ENCODE data around the gene DSTN. TPM values are rescaled to one million over a fixed set of nuclear protein-coding genes. Genes with fewer than 3 reads are reported as not detected.

DSTN gene
- total RNA-seq, 4 donors from 2014 or later, result 242 to 616 (median 360) TPM

DNA sequence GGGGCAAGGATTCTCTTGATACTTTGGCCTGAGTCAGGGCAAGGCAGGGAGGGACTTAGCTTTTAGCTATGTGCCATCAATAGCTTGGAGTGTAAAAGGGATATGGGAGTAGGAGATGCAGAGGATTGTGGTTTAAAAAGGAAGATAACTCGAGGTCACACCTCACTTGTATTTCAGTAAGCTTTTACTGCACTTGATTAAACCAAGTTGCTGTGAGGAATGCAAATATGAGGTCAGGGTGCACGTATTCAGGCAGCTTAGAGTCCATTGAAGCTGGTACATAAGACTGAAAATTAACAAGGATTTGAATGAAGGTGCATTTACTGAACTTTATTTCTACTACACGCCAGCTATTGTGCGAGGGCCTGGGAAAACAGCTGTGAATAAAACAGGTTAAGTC lies 32.1 kb downstream of the DSTN start:
- peaks cover 11 to 86% (median 18%) of the 10 kb centered on the region in 3 donors for H3K4me1 ChIP-seq
- no peak overlapping the region for H3K4me3 ChIP-seq
- TF ChIP-seq, protein P1, sequence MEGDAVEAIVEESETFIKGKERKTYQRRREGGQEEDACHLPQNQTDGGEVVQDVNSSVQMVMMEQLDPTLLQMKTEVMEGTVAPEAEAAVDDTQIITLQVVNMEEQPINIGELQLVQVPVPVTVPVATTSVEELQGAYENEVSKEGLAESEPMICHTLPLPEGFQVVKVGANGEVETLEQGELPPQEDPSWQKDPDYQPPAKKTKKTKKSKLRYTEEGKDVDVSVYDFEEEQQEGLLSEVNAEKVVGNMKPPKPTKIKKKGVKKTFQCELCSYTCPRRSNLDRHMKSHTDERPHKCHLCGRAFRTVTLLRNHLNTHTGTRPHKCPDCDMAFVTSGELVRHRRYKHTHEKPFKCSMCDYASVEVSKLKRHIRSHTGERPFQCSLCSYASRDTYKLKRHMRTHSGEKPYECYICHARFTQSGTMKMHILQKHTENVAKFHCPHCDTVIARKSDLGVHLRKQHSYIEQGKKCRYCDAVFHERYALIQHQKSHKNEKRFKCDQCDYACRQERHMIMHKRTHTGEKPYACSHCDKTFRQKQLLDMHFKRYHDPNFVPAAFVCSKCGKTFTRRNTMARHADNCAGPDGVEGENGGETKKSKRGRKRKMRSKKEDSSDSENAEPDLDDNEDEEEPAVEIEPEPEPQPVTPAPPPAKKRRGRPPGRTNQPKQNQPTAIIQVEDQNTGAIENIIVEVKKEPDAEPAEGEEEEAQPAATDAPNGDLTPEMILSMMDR (IDR thresholded peaks at IDR 0.05), result no peak
- TF ChIP-seq POLR2A (IDR thresholded peaks at IDR 0.05), result no peak
- no peaks in the 10 kb centered on the region for H3K27me3 ChIP-seq
- DNase-seq, result no peak
- H3K9me3 ChIP-seq, result no peaks in the 10 kb centered on the region
- peak overlapping the region in 2 of 4 donors; percentile 6 to 35 for H3K27ac ChIP-seq
- intact Hi-C loops (cut with DNase I), result no loop called here
- WGBS, 2 donors, result 58 to 60% methylated on average over 4 of the region's 4 CpGs
- peaks cover 6 to 69% (median 8%) of the 10 kb centered on the region in 3 donors for H3K36me3 ChIP-seq

DNA sequence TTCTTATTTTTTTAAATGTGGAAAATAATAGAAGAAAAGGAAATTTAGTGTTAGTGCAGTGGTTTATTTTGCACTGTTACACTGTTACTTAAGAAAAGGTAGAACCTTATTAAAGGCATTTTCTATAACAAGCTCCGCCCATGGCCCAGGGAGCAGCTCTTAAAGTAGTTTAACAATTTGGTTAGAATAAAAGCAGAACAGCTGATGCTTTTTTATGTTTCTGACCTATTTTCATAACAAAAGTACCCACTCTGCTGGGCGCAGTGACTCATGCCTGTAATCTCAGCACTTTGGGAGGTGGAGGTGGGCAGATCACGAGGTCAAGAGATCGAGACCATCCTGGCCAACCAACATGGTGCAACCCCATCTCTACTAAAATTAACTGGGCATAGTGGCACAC lies 32.6 kb downstream of the DSTN start:
- no peaks in the 10 kb centered on the region for H3K9me3 ChIP-seq
- H3K4me3 ChIP-seq, result no peak overlapping the region
- WGBS, 2 donors, result 87 to 88% methylated on average over 3 to 4 of the region's 4 CpGs
- H3K36me3 ChIP-seq, result peaks cover 8 to 75% (median 8%) of the 10 kb centered on the region in 3 donors
- peak overlapping the region in 2 of 4 donors; percentile 32 to 35 for H3K27ac ChIP-seq
- TF ChIP-seq, protein P1 (IDR thresholded peaks at IDR 0.05), result no peak
- TF ChIP-seq POLR2A (IDR thresholded peaks at IDR 0.05), result no peak
- intact Hi-C loops (cut with DNase I), result no loop called here
- DNase-seq, result no peak
- peaks cover 11 to 82% (median 16%) of the 10 kb centered on the region in 3 donors for H3K4me1 ChIP-seq
- H3K27me3 ChIP-seq, result no peaks in the 10 kb centered on the region

DNA sequence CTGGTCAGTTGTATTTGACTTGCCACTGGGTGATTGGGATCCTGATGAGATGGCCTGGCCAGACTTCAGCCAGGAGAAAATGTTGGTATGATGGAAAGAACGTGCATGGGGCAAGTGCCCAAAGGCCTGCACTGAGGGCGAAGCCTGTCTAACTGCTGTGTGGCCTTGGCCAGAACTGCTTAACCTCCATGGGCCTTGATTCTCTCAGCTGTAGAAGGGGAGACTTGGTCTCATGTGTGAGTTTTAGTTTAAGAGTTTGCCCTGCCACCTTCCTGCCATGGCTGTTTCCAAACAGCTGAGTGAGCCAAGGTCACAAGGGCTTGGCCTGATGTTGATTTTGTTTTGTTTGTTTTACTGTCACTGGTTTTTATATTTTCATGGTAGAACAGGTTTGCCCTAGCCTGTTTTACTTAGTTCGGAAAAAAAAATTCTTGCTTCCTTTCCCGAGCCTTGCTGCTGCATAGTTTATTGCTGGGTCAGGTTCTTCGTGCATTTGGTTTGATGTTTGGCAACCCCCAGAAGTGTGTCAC lies 35.3 kb downstream of the DSTN start:
- TF ChIP-seq, protein P1 (IDR thresholded peaks at IDR 0.05), result no peak
- TF ChIP-seq POLR2A (IDR thresholded peaks at IDR 0.05), result no peak
- no peak for DNase-seq
- H3K27ac ChIP-seq, result peak overlapping the region in 3 of 4 donors; percentile 29 to 56 (median 53)
- no peaks in the 10 kb centered on the region for H3K9me3 ChIP-seq
- intact Hi-C loops (cut with DNase I), result no loop called here
- peaks cover 8 to 93% (median 10%) of the 10 kb centered on the region in 3 donors for H3K36me3 ChIP-seq
- 51 to 55% methylated on average over 5 of the region's 5 CpGs for WGBS, 2 donors
- H3K4me1 ChIP-seq, result peaks cover 16 to 79% (median 24%) of the 10 kb centered on the region in 3 donors
- no peaks in the 10 kb centered on the region for H3K27me3 ChIP-seq
- H3K4me3 ChIP-seq, result no peak overlapping the region

DNA sequence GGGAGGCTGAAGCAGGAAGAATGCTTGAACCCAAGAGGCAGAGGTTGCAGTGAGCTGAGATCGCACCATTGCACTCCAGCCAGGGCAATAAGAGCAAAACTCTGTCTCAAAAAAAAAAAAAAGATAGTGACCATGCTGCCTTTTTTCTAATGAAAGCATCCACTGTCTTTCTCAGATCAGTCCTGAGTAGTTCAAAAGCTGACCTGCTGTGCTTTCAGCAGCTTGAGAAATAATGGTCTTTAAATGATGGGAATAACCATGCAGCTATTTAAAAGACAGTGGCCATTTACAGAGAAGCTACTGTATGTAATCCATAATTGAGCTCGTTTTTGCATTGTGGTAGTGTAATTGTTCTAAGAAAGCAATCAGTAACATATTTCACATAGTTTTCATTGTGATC lies 36.1 kb downstream of the DSTN start:
- intact Hi-C loops (cut with DNase I), result no loop called here
- Histone ChIP-seq H3K36me3 (peaks cover 8 to 87% (median 10%) of the 10 kb centered on the region in 3 donors), H3K4me1 (peaks cover 24 to 80% (median 32%) of the 10 kb centered on the region in 3 donors), H3K27ac (peak overlapping the region in 2 of 4 donors; percentile 53 to 56), H3K27me3 (no peaks in the 10 kb centered on the region), H3K4me3 (no peak overlapping the region), H3K9me3 (no peaks in the 10 kb centered on the region)
- WGBS, 2 donors, result 65 to 69% methylated on average over 2 of the region's 2 CpGs
- TF ChIP-seq, protein P1 (IDR thresholded peaks at IDR 0.05), result no peak
- TF ChIP-seq POLR2A (IDR thresholded peaks at IDR 0.05), result no peak
- no peak for DNase-seq

DNA sequence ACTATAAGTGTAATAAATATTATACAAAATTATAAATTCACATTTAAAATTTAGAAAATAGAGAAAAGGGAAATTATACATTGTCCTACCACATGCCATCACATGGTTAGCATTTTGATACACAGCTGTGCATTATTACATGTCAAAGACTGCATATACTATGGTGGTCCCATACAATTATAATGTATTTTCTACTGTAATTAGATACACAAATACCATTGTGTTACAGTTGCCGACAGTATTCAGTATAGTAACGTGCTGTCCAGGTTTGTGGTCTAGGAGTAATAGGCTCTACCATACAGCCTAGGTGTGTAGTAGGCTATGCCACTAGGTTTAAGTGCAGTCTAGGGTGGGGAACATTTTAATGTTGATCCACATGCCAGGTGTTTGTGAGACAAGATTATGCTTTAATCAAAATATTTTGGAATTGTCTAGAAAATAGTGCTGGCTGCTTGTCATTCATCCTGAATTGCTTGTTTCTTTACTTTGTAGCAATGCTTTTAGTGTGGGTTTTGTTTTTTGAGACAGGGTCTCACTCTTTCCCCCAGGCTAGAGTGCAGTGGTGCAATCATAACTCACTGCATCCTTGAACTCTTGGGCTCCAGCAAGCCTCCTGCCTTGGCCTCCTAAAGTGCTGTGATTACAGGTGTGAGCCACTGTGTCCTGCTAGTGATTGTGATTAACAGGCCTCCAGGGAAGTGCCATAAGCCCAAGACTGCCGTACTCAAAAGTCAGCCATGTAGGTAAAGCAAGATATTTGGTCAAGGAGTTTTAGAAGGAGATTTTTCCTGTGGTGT lies 39.0 kb downstream of the DSTN start:
- intact Hi-C loops (cut with DNase I), result no loop called here
- 85 to 88% methylated on average over 3 of the region's 3 CpGs for WGBS, 2 donors
- Histone ChIP-seq H3K9me3 (no peaks in the 10 kb centered on the region), H3K4me1 (peaks cover 42 to 84% (median 46%) of the 10 kb centered on the region in 3 donors), H3K27ac (peak overlapping the region in 3 of 4 donors; percentile 0 to 83 (median 14)), H3K36me3 (peaks cover 3 to 58% (median 10%) of the 10 kb centered on the region in 3 donors), H3K27me3 (no peaks in the 10 kb centered on the region), H3K4me3 (no peak overlapping the region)
- DNase-seq, result no peak
- TF ChIP-seq, protein P1 (IDR thresholded peaks at IDR 0.05), result no peak
- no peak for TF ChIP-seq POLR2A (IDR thresholded peaks at IDR 0.05)

Measured in esophagus squamous epithelium (tissue), 5 donors.